GM18498 (cell line): ENCODE results near the gene TSPAN4.

Experiments used
- ATAC-seq: cut with Tn5 transposase; IDR thresholded peaks from one replicate; pipeline ENCODE4 v1.9.1; 2021; ENCODE audit warnings: mild to moderate bottlenecking, moderate library complexity; ENCODE audit not compliant: unreplicated experiment

TSPAN4 gene

DNA sequence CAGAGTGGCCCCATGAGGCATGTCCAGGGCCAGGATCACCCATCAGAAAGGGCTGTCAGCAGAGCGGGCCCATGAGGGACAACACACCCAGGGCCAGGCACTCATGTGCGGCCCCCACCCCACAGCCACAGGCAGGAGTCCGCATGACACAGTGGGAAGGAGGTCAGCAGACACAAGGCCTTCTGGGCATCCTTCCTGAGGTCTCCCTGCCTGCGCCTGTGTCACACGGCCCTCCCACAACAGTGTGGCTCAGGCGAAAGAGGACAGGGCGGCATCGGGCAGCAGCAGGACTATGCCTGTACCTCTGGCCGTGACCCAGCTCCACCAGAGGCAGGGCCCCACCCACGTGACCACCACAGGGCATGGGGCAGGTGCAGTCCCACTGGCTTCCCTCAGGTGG, 40.9 kb downstream of the TSPAN4 start:
- no peak for ATAC-seq

DNA sequence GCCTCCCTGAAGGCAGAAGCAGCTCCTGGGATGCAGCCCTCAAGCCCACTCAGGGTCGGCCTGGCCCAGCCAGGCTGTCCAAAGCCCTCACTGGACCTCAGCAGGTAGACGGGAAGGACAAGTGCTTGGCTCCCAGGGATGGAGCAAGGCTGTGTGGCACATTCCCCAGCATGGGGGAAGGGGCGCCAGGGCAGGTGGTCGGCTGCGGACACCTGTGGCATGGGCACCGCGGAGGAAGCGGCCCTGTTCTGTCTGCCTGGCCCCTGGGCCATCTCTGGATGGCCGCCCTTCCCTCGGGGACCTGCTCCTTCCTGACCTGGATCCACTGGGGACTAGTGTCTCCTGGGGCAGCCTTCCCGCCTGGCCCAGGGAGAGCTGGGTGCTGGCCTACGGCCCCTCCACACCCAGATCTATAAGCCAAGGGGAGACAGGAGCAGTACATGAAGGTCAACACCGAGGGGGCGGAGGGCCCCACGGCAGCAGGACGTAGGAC, 42.0 kb downstream of the TSPAN4 start:
- no peak for ATAC-seq

GRCh38 chr11:886568-886967, 43.9 kb downstream of the TSPAN4 start:
- ATAC-seq, result no peak

DNA sequence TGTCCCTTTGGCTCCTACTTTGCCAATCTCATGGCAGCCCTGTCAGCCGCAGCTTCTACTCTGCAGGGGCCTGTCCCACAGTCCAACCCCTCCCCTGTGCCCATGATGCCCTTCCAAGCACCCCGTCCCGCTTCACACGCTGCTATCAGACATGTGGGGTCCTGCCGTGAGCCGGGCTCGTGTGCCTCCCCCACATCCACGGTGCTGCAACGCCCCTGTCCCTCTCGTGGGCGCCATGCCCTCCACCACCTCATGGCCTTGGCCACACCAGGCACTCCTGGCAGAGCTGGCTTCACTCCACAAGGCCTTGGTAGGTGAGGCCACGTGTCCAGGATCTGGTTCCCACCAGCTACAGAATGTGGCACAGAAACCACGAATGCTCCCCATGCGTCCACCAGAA, 44.9 kb downstream of the TSPAN4 start:
- no peak for ATAC-seq

DNA sequence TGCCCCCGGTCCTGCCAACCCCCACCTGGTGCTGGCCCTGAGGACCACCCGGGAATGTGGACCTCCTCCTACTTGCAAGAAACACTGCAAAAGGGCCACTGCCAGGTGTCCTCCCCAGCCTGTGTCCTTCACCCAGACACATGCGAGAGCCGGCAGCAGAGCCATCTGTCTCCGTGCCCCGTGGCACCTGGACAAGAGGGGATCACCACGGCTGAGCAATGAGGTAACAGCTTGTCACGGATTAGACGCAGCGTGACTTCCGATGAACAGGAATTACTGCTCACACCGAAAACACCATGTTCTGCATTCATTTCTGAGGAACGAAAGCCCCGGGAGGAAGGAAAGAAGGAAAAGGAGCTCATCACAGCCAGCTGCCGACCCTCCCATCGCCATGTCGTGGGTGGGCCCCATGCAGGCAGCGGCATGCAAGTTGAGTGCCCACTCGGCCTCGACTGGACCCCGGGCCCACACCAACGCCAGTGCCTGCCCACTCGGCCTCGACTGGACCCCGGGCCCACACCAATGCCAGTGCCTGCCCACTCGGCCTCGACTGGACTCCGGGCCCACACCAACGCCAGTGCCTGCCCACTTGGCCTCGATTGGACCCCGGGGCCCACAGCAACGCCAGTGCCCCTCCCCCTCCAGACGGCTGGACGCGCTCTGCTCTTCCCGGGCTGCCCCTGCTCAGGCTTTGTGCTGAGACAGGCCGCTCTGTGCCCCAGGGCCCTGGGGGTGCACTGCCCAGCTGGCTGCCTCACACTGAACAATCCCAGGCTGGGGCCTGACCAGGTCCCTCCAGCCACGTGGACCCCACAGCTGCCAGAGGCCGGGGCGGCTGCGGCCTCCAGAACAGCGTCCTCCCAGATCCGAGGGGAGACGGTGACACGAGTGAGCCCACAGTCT, 45.9 kb downstream of the TSPAN4 start:
- ATAC-seq, result no peak

- no peak for ATAC-seq
Measured at GRCh38 chr11:889257-889656, 46.6 kb downstream of the TSPAN4 start.

GRCh38 chr11:889687-890475, 47.2 kb downstream of the TSPAN4 start:
- no peak for ATAC-seq

DNA sequence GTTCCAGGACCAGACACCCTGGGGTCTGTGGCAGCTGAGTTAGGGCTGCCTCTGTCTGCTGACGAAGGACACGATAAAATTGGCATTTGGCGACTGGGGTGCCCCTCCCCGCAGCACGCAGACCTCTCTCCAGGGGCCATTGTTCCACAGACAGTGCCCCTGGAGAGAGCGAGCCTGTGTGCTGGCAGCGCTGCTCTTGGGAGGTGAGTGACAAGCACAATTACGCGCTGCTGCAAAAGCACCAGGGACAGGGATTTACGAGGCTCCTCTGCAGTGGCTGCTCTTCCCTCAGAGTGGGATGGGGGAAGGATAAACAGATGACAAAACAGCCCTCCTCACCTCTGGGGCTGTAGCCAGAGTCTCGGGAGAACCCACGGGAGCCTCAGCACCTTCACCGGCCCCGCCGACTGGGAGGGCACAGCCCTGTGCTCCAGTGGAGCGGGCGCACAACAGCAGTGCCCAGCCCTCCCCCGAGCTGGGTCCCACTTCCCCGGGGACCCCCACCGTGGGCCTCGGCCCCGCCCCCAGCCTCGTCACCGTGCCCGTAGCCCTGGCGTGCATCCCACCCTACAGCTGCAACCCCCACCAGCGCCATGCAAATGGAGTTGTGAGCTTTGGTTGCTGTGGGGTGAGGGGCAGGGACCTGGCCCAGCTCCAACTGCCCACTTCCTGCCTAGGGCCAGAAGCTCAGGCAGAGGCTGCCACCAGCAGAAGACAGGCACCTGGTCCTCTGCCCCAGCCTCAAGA, 48.3 kb downstream of the TSPAN4 start:
- ATAC-seq, result no peak

DNA sequence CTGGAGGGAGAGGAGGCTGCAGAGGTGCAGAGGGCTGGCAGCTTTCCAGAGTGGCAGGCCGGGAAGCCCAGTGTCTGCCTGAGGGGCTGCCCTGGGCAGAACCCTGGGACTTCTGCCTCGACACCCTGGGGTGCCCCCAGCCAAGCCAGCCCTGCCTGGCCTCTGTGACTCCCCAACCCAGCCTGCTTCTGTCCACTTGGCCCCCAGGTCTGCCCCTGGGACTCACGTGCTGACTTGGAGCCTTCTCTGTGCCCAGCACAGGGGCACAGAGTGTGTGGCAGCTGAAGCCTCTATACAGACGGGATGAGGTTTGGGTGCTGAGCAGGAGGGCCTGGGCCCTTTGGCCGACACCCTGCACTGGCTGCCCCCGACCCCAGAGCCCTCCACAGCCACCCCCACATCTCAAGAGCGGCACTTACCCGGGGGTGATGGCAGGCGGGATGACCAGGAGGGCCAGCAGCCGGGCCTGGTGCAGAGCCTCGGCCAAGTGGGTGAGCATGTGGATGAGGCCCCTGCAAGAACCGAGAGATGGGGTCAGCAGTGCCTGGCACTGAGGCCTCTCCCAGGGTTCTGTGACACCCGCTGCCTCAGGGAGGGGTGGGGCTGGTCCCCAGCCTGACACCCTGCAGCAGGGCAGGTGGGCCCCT, 50.5 kb downstream of the TSPAN4 start:
- no peak for ATAC-seq

GRCh38 chr11:894575-895201, 52.0 kb downstream of the TSPAN4 start:
- ATAC-seq, result no peak

- ATAC-seq, result no peak
Measured at GRCh38 chr11:895331-896110, 52.9 kb downstream of the TSPAN4 start.

DNA sequence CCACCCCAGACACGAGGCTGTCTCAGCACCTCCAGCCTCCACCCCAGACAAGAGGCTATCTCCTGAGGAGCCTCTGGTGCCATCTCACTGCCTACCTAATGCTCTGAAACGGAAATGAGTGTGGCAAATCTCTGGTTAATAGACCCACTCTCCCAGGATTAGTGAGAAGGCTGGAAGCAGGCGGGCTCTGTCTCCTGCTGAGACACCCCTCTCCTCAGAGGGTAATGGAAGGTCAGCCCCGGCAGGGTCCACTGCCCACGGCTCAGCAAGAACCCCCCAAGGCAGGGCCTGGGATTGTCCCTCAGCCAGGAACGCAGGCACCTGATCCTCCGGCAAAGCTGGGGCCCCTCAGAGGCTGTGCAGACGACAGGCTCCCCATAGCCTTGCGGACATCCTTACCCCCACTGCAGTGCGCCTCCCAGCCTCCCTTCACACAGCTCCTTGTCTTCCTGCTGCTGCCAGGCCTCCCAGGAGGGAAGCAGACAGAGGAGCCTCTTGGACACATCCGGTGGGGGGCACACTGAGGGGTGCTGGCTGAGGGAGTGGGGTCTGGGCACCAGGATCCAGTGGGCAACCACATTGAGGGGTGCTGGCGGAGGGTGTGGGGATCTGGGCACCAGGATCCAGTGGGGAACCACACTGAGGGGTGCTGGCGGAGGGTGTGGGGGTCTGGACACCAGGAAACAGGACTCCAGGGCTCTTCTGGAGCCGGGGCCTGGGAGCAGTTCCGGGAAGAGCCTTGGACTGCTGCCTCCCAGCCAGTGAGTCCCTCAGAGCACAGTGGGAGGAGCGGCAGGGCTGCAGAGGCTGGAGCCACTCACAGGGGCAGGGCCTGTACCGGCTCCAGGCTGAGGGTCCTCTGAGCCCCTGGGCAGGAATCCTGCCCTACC, 54.8 kb downstream of the TSPAN4 start:
- ATAC-seq, result no peak

DNA sequence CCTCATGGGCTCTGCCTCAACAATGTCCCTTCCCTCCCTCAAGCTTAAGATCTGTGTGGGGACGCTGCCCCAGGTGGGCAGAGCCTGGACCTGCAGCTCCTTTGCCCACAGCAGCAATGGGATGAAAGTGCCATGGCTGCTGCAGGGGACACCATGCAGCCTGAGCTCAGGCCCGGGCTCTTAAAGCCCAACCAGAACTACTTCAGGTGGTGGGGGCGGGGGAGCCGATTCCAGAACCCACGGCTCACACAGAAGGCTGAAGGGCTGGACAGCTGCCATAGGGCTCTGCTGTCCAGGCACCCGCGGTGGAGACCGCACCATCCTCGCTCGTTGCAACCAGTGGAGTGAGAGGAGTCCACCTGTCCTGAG, 55.5 kb downstream of the TSPAN4 start:
- ATAC-seq, result no peak

DNA sequence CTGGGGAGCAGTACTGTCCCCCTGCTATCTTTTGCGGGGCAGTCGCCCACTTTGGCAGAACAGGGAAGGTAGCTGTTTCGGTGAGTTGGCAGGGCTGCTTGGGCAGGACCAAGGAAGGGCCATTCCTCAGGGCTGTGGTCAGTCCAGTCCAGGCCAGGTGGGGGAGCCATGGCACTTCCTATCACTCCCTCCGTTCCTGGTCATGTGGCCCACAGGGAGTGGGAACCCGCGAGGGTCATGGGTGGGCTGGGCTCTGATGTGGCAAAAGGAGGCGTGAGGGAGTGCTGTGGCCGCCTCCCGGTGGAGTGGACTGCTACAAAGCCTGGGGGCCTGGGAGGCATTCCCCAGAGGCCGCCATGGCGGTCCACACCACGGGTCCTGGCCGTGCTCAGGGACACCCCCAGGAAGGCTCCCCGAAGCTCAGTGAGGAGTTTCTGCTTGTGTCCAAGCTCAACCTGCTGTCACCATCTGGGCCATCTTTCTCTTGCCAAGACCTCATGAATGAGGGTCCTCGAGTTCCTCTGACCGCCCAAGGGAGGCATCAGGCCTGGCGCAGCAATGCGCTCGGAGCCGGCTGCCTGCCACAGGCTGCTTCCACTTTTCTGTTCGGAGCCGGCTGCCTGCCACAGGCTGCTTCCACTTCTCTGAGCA, 56.0 kb downstream of the TSPAN4 start:
- ATAC-seq, result no peak

DNA sequence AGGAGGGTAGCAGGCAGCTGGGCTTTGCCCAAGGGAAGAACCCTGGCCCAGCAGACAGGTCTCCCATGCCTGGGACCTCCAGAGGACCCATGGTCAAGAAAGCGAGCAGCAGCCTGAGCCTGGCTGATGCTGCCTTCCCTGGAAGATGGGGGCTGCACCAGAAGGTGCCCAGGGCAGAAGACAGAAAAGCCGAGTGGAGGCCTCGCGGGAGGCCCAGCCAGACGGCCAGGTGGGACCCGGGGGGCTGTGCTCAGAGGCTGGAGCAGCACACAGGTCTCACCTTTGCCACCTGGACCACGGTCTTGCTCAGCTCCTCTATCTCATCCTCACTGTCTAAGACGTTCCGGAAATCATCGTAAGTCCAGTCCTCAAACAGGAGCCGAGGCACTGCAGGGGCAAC, 57.1 kb downstream of the TSPAN4 start:
- ATAC-seq, result no peak

- ATAC-seq, result no peak
Measured at GRCh38 chr11:900545-900944, 57.9 kb downstream of the TSPAN4 start.

DNA sequence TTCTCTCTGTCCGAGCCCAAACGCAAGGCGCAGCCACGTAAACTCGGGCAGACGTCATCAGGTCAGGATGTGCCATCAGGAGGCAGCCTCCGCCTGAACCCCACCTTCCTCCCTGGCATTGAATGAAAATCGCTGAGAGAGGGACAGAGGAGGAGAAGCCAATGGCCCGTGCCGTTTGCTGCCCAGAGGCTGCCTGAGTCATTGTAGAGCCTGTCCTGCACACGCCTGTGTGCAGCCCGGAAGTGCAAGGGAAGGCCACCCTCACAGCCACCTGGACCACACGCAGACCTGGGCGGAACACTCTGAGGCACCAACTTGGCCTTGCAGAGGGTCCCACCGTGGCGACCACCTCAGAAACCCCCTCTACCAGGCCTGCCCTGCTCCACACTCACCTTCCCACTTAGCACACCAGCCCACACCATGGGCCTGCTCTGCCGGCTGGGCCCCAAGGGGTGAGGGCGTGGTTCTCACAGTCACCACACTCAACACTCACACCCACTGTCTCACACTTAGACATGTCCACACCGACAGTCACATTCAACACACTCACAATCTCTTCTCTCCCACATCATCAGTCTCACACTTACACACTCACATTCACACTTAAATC, 58.9 kb downstream of the TSPAN4 start:
- no peak for ATAC-seq

DNA sequence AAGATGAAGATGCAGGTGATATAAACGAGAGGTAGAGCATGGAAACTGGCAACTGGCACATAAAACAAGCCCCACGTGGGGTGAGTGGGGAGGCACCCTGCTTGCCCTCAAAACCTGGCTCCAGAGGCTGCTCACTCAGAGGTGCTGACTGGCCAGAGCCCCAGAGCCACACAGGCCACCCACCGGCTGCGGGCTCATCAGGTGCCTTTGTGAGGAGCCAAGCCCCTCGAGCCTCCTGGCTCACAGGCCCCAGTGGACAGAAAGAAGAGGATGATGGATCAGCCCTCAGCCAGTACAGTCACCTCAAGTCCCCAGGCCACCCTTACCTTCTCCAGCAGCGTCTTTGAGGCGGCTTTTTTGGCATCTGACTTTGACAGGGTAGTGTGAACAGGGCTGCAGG, 61.7 kb downstream of the TSPAN4 start:
- ATAC-seq, result no peak
